ENCODE measurements around the gene PM20D1. TPM values are rescaled to one million over a fixed set of nuclear protein-coding genes. Genes with fewer than 3 reads are reported as not detected.

PM20D1 gene
- total RNA-seq, 1 donor from 2014 or later: not detected

- no peak for DNase-seq (ENCODE audit: extremely low spot score, unreplicated experiment)
- Mint-ChIP-seq H3K27ac (ENCODE audit: unreplicated experiment) (no peak overlapping the region), H3K27me3 (ENCODE audit: unreplicated experiment) (no peaks in the 10 kb centered on the region), H3K4me1 (ENCODE audit: unreplicated experiment) (no peaks in the 10 kb centered on the region), H3K36me3 (ENCODE audit: unreplicated experiment) (peaks cover 11% of the 10 kb centered on the region), H3K9me3 (ENCODE audit: unreplicated experiment) (no peaks in the 10 kb centered on the region), H3K4me3 (ENCODE audit: unreplicated experiment) (no peak overlapping the region)
- no peak for TF ChIP-seq CTCF (IDR thresholded peaks at IDR 0.05)
Measured at GRCh38 chr1:205787287-205787916, 62.5 kb downstream of the PM20D1 start.

GRCh38 chr1:205786601-205787000, 63.3 kb downstream of the PM20D1 start:
- Mint-ChIP-seq H3K4me1 (ENCODE audit: unreplicated experiment) (no peaks in the 10 kb centered on the region), H3K27me3 (ENCODE audit: unreplicated experiment) (no peaks in the 10 kb centered on the region), H3K36me3 (ENCODE audit: unreplicated experiment) (peaks cover 11% of the 10 kb centered on the region), H3K27ac (ENCODE audit: unreplicated experiment) (no peak overlapping the region), H3K4me3 (ENCODE audit: unreplicated experiment) (no peak overlapping the region), H3K9me3 (ENCODE audit: unreplicated experiment) (no peaks in the 10 kb centered on the region)
- no peak for DNase-seq (ENCODE audit: extremely low spot score, unreplicated experiment)
- no peak for TF ChIP-seq CTCF (IDR thresholded peaks at IDR 0.05)

GRCh38 chr1:205785446-205785845, 64.5 kb downstream of the PM20D1 start:
- Mint-ChIP-seq H3K4me3 (ENCODE audit: unreplicated experiment) (no peak overlapping the region), H3K36me3 (ENCODE audit: unreplicated experiment) (peaks cover 9% of the 10 kb centered on the region), H3K9me3 (ENCODE audit: unreplicated experiment) (no peaks in the 10 kb centered on the region), H3K27me3 (ENCODE audit: unreplicated experiment) (peaks cover 1% of the 10 kb centered on the region), H3K4me1 (ENCODE audit: unreplicated experiment) (no peaks in the 10 kb centered on the region), H3K27ac (ENCODE audit: unreplicated experiment) (no peak overlapping the region)
- no peak for DNase-seq (ENCODE audit: extremely low spot score, unreplicated experiment)
- no peak for TF ChIP-seq CTCF (IDR thresholded peaks at IDR 0.05)

GRCh38 chr1:205783904-205784303, 66.0 kb downstream of the PM20D1 start:
- no peak for DNase-seq (ENCODE audit: extremely low spot score, unreplicated experiment)
- no peak for TF ChIP-seq CTCF (IDR thresholded peaks at IDR 0.05)
- peaks cover 4% of the 10 kb centered on the region for H3K27me3 Mint-ChIP-seq (ENCODE audit: unreplicated experiment)
- no peaks in the 10 kb centered on the region for H3K4me1 Mint-ChIP-seq (ENCODE audit: unreplicated experiment)
- H3K4me3 Mint-ChIP-seq (ENCODE audit: unreplicated experiment): no peak overlapping the region
- no peak overlapping the region for H3K27ac Mint-ChIP-seq (ENCODE audit: unreplicated experiment)
- H3K36me3 Mint-ChIP-seq (ENCODE audit: unreplicated experiment): no peaks in the 10 kb centered on the region
- no peaks in the 10 kb centered on the region for H3K9me3 Mint-ChIP-seq (ENCODE audit: unreplicated experiment)

- no peaks in the 10 kb centered on the region for H3K36me3 Mint-ChIP-seq (ENCODE audit: unreplicated experiment)
- H3K27me3 Mint-ChIP-seq (ENCODE audit: unreplicated experiment): peaks cover 9% of the 10 kb centered on the region
- TF ChIP-seq CTCF (IDR thresholded peaks at IDR 0.05): no peak
- no peaks in the 10 kb centered on the region for H3K4me1 Mint-ChIP-seq (ENCODE audit: unreplicated experiment)
- H3K27ac Mint-ChIP-seq (ENCODE audit: unreplicated experiment): no peak overlapping the region
- no peak for DNase-seq (ENCODE audit: extremely low spot score, unreplicated experiment)
- H3K4me3 Mint-ChIP-seq (ENCODE audit: unreplicated experiment): no peak overlapping the region
- H3K9me3 Mint-ChIP-seq (ENCODE audit: unreplicated experiment): no peaks in the 10 kb centered on the region
Measured at GRCh38 chr1:205783433-205783795, 66.5 kb downstream of the PM20D1 start.

Measured in osteocyte (in vitro differentiated cells).